H1 (cell line): ENCODE measurements around the gene KCND1. TPM values are rescaled to one million over a fixed set of nuclear protein-coding genes. Genes with fewer than 3 reads are reported as not detected.

Source experiments
- CTCF ChIA-PET: fragments of 300-600 bp; sonication (Branson Sonifier 250); formaldehyde crosslinking; loops from one replicate; lab custom pipeline; 2021; ENCODE audit not compliant: partially characterized antibody; lab: Charles Lee
- POLR2A ChIA-PET: fragments of 300-600 bp; sonication (Branson Sonifier 250); formaldehyde crosslinking; loops from one replicate; lab custom pipeline; 2021; ENCODE audit warnings: inconsistent platforms; ENCODE audit not compliant: partially characterized antibody; lab: Charles Lee
- DNase-seq, 2 experiments: peaks; one replicate each; pipeline versions ENCODE4 v3.0.0 to v3.0.0-alpha.2; 2010 to 2022; ENCODE audit warnings: low spot score in 2 of 2, low read depth in 1 of 2, mixed read lengths in 1 of 2
- FAIRE-seq: peaks from 2 replicates; lab custom pipeline; 2011; peaks lifted over from hg19 to GRCh38; lab: Jason Lieb, UNC
- H2AFZ ChIP-seq: 2 replicates; pipeline ENCODE4 v1.8.1; 2012; ENCODE audit warnings: low read length, inconsistent platforms
- H2AK5ac ChIP-seq: 2 replicates; pipeline ENCODE4 v1.6.1; 2013; ENCODE audit warnings: low read depth, low read length
- H2BK120ac ChIP-seq: replicated peaks from 2 replicates; pipeline ENCODE3; 2013; ENCODE audit warnings: low read depth, low read length, inconsistent platforms
- H2BK12ac ChIP-seq: 2 replicates; pipeline ENCODE4 v1.6.1; 2013; ENCODE audit warnings: low read depth, low read length
- H2BK15ac ChIP-seq: 2 replicates; pipeline ENCODE4 v1.6.1; 2013; ENCODE audit warnings: low read length
- H2BK20ac ChIP-seq: 2 replicates; pipeline ENCODE4 v1.6.1; 2013; ENCODE audit warnings: low read length
- H2BK5ac ChIP-seq: 2 replicates; pipeline ENCODE4 v1.6.1; 2013; ENCODE audit warnings: low read depth, low read length
- H3K14ac ChIP-seq: 2 replicates; pipeline ENCODE4 v1.6.1; 2013; ENCODE audit warnings: inconsistent platforms; ENCODE audit not compliant: insufficient read length
- H3K18ac ChIP-seq: 2 replicates; pipeline ENCODE4 v1.6.1; 2013; ENCODE audit warnings: low read length; ENCODE audit errors: extremely low read depth
- H3K23ac ChIP-seq: 2 replicates; pipeline ENCODE4 v1.6.1; 2013; ENCODE audit warnings: inconsistent platforms; ENCODE audit not compliant: insufficient read length
- H3K23me2 ChIP-seq: 2 replicates; pipeline ENCODE4 v1.6.1; 2013; ENCODE audit warnings: low read depth, low read length
- H3K27ac ChIP-seq: 2 replicates; pipeline ENCODE4 v1.6.1; 2011; ENCODE audit warnings: low read depth, low read length, inconsistent platforms
- H3K27me3 ChIP-seq, 4 experiments: replicated peaks in 1 of 4; 1 replicate in 1 of 4; 2 replicates in 3 of 4; pipeline versions ENCODE4 v1.6.1 to v1.8.1; 2011 to 2013; ENCODE audit warnings: low read length in 3 of 4, mild to moderate bottlenecking in 3 of 4, inconsistent platforms in 2 of 4, mixed read lengths in 2 of 4, moderate library complexity in 1 of 4; ENCODE audit not compliant: control insufficient read depth in 3 of 4, insufficient read depth in 3 of 4; ENCODE audit errors: extremely low read depth in 1 of 4
- H3K36me3 ChIP-seq, 4 experiments: 2 replicates each; pipeline versions ENCODE4 v1.6.1 to v1.8.1; 2011 to 2013; ENCODE audit warnings: mild to moderate bottlenecking in 4 of 4, low read length in 3 of 4, moderate library complexity in 2 of 4, control low read depth in 1 of 4, inconsistent platforms in 1 of 4; ENCODE audit not compliant: insufficient read depth in 4 of 4, control insufficient read depth in 2 of 4
- H3K4ac ChIP-seq: replicated peaks from 2 replicates; pipeline ENCODE3; 2013; ENCODE audit warnings: low read length, low read depth, mixed read lengths, inconsistent platforms; ENCODE audit not compliant: insufficient read length
- H3K4me1 ChIP-seq, 4 experiments: replicated peaks in 1 of 4; 1 replicate in 1 of 4; 2 replicates in 3 of 4; pipeline versions ENCODE4 v1.6.1 to v1.8.1; 2011 to 2013; ENCODE audit warnings: low read length in 3 of 4, inconsistent platforms in 2 of 4, mixed read lengths in 1 of 4; ENCODE audit not compliant: insufficient read depth in 4 of 4, control insufficient read depth in 3 of 4
- H3K4me2 ChIP-seq, 2 experiments: 2 replicates each; pipeline versions ENCODE4 v1.6.1 to v1.8.1; 2011 to 2013; ENCODE audit warnings: low read depth in 2 of 2, low read length in 2 of 2, control low read depth in 1 of 2, inconsistent platforms in 1 of 2, mild to moderate bottlenecking in 1 of 2; ENCODE audit not compliant: insufficient read depth in 1 of 2
- H3K4me3 ChIP-seq, 4 experiments: fragments of 200-600, 300-600 bp in 1 of 4; sonication (generic), shearing (Covaris generic), sonication (Bioruptor Twin) in 1 of 4; 2 replicates each; pipeline versions ENCODE4 v1.5.1 to v1.8.1; 2011 to 2016; ENCODE audit warnings: low read length in 4 of 4, low read depth in 3 of 4, control low read depth in 2 of 4, inconsistent platforms in 2 of 4, mild to moderate bottlenecking in 2 of 4, mixed read lengths in 1 of 4, moderate library complexity in 1 of 4; ENCODE audit not compliant: insufficient read depth in 2 of 4; ENCODE audit errors: extremely low read depth in 1 of 4
- H3K56ac ChIP-seq: replicated peaks from 2 replicates; pipeline ENCODE3; 2013; ENCODE audit warnings: low read depth, mild to moderate bottlenecking, mixed read lengths, low read length, inconsistent platforms; ENCODE audit not compliant: insufficient read length
- H3K79me1 ChIP-seq: 2 replicates; pipeline ENCODE4 v1.6.1; 2013; ENCODE audit warnings: low read depth, low read length, control low read depth
- H3K79me2 ChIP-seq, 2 experiments: 2 replicates each; pipeline versions ENCODE4 v1.6.1 to v1.8.1; 2012 to 2013; ENCODE audit warnings: low read length in 2 of 2, mild to moderate bottlenecking in 2 of 2, inconsistent platforms in 1 of 2; ENCODE audit not compliant: insufficient read depth in 2 of 2, control insufficient read depth in 1 of 2
- H3K9ac ChIP-seq, 4 experiments: replicated peaks in 1 of 4; 1 replicate in 1 of 4; 2 replicates in 3 of 4; pipeline versions ENCODE4 v1.6.1 to v1.8.1; 2011 to 2013; ENCODE audit warnings: low read depth in 3 of 4, low read length in 3 of 4, control low read depth in 2 of 4, mild to moderate bottlenecking in 2 of 4, moderate library complexity in 2 of 4, inconsistent platforms in 1 of 4; ENCODE audit errors: extremely low read depth in 1 of 4
- H3K9me3 ChIP-seq, 2 experiments: 2 replicates each; pipeline versions ENCODE4 v1.6.1 to v1.8.1; 2012 to 2013; ENCODE audit warnings: mild to moderate bottlenecking in 2 of 2, moderate library complexity in 2 of 2, control low read depth in 1 of 2, inconsistent platforms in 1 of 2, low read depth in 1 of 2, low read length in 1 of 2, mixed read lengths in 1 of 2; ENCODE audit not compliant: insufficient read depth in 2 of 2
- H4K20me1 ChIP-seq, 2 experiments: replicated peaks in 1 of 2; 2 replicates each; pipeline versions ENCODE3 to v1.8.1; 2011 to 2013; ENCODE audit warnings: inconsistent platforms in 2 of 2, low read length in 2 of 2, mild to moderate bottlenecking in 1 of 2; ENCODE audit not compliant: insufficient read depth in 2 of 2, control insufficient read depth in 1 of 2
- H4K5ac ChIP-seq: 2 replicates; pipeline ENCODE4 v1.6.1; 2013; ENCODE audit warnings: low read length, low read depth, mixed read lengths, inconsistent platforms; ENCODE audit not compliant: insufficient read length
- H4K8ac ChIP-seq: 2 replicates; pipeline ENCODE4 v1.8.0; 2013; ENCODE audit warnings: mild to moderate bottlenecking, moderate library complexity, low read length, inconsistent platforms; ENCODE audit not compliant: insufficient read depth; ENCODE audit errors: extremely low read depth
- H4K91ac ChIP-seq: replicated peaks from 2 replicates; pipeline ENCODE3; 2013; ENCODE audit warnings: low read length, mixed read lengths, inconsistent platforms; ENCODE audit not compliant: insufficient read length
- BCL11A ChIP-seq, 2 experiments: IDR thresholded peaks; one replicate each; pipeline ENCODE4 v1.6.1; 2011; ENCODE audit warnings: low read depth in 2 of 2, low read length in 2 of 2, mild to moderate bottlenecking in 2 of 2
- BRCA1 ChIP-seq: IDR thresholded peaks from 2 replicates; pipeline ENCODE4 v1.6.1; 2012; ENCODE audit warnings: low read depth, low read length, improper control_type of control experiment
- CREB1 ChIP-seq: IDR thresholded peaks from 2 replicates; pipeline ENCODE4 v1.6.1; 2012; ENCODE audit warnings: inconsistent platforms
- CTBP2 ChIP-seq: IDR thresholded peaks from 2 replicates; pipeline ENCODE4 v1.7.0; 2011; ENCODE audit warnings: borderline replicate concordance, mild to moderate bottlenecking, moderate library complexity, mixed read lengths, low read length; ENCODE audit not compliant: insufficient read depth, insufficient read length
- EGR1 ChIP-seq: IDR thresholded peaks from 2 replicates; pipeline ENCODE4 v1.6.1; 2011; ENCODE audit warnings: low read depth, low read length, borderline replicate concordance
- FOSL1 ChIP-seq: IDR thresholded peaks from 2 replicates; pipeline ENCODE4 v1.6.1; 2011; ENCODE audit warnings: mild to moderate bottlenecking, low read depth, low read length, moderate library complexity; ENCODE audit not compliant: insufficient read depth
- GABPA ChIP-seq: IDR thresholded peaks from 2 replicates; pipeline ENCODE4 v1.6.1; 2011; ENCODE audit warnings: mild to moderate bottlenecking, low read length, moderate library complexity, borderline replicate concordance; ENCODE audit not compliant: insufficient read depth
- KDM4A ChIP-seq: IDR thresholded peaks from one replicate; pipeline ENCODE4 v1.7.1; 2012; ENCODE audit warnings: low read depth, mild to moderate bottlenecking, moderate library complexity, low read length, inconsistent platforms; ENCODE audit not compliant: severe bottlenecking
- NANOG ChIP-seq: IDR thresholded peaks from 2 replicates; pipeline ENCODE4 v1.6.1; 2011; ENCODE audit warnings: low read length, low read depth, mild to moderate bottlenecking, inconsistent platforms; ENCODE audit not compliant: insufficient read depth, poor library complexity, severe bottlenecking
- POLR2AphosphoS5 ChIP-seq: IDR thresholded peaks from 2 replicates; pipeline ENCODE4 v1.6.1; 2011; ENCODE audit warnings: low read depth, low read length
- RFX5 ChIP-seq: IDR thresholded peaks from 2 replicates; pipeline ENCODE4 v1.6.1; 2011; ENCODE audit warnings: low read depth, low read length, improper control_type of control experiment, borderline replicate concordance
- SP2 ChIP-seq: IDR thresholded peaks from 2 replicates; pipeline ENCODE4 v1.6.1; 2012; ENCODE audit warnings: mild to moderate bottlenecking, low read length, inconsistent platforms
- SRF ChIP-seq: IDR thresholded peaks from 2 replicates; pipeline ENCODE4 v1.6.1; 2011; ENCODE audit warnings: mild to moderate bottlenecking, low read depth, low read length, moderate library complexity
- TCF12 ChIP-seq: IDR thresholded peaks from 2 replicates; pipeline ENCODE4 v1.6.1; 2011; ENCODE audit warnings: low read depth, mild to moderate bottlenecking, low read length
- WGBS, 2 experiments: shearing (Covaris generic) in 1 of 2; methylation state at CpG; one replicate each; pipeline versions ENCODE4 v1.1.6 to v1.1.7; 2013 to 2015; ENCODE audit warnings: low lambda C conversion rate in 2 of 2, mixed read lengths in 2 of 2, inconsistent platforms in 1 of 2, low coverage in 1 of 2, missing lambda C conversion rate in 1 of 2; ENCODE audit not compliant: insufficient replicate concordance in 2 of 2, insufficient coverage in 1 of 2, insufficient read length in 1 of 2; ENCODE audit errors: extremely low coverage in 1 of 2, missing lambda C conversion rate in 1 of 2; 5-methylcytosine and 5-hydroxymethylcytosine counted together
- polyA plus RNA-seq, 7 experiments: library from polyadenylated mRNA; depleted of rRNA in 3 of 7; stranded (reverse) in 5 of 7; unstranded in 2 of 7; fragments of >200 nt in 5 of 7; fragments of 200-250 nt in 2 of 7; gene quantifications; 1 replicate in 5 of 7; 2 replicates in 1 of 7; 4 replicates in 1 of 7; pipeline versions ENCODE4 v1.2.1 to v1.2.3, GENCODE V29; 2011 to 2013; ENCODE audit warnings: missing spikeins in 2 of 7, mixed read lengths in 2 of 7
- total RNA-seq: library from RNA; stranded (reverse); fragmentation: NEBNext Ultra II Directional; extraction: Animal tissue kit (Norgen Biotek cat#: 25700); gene quantifications from 2 replicates; pipeline ENCODE4 v1.2.1, GENCODE V29; 2021
- TF ChIP-seq, protein P1 (sequence below): IDR thresholded peaks from 2 replicates; pipeline ENCODE4 v1.6.1; 2012; ENCODE audit warnings: inconsistent platforms

Gene KCND1
- total and polyA plus RNA-seq, 2 of the 8 experiments (the other 6 are each of a cell fraction or from before 2014, with no cell fraction given): 3.1 to 6.8 TPM

DNA sequence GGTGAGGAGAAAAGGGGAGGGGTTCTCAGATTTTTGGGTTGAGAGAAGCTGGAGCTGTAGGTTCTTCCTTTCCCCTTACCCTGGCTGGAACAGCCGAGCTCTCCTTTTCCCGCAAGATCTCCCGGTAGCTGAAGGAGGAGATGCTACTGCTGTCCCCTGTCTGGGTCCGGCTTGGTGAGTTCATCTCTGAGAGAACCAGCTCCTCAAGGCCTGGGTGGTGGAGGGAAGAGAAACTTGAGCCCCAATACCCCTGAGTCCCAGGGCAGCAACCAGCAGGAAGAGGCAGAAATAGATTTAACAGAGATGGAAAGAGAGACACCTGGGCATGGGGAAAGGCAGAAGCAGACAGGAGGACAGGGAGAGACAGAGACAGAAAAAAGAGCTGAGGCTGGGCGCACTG lies 6.6 kb upstream of the KCND1 start:
- Histone ChIP-seq H2AFZ (no peak overlapping the region), H2AK5ac (no peak overlapping the region), H3K23me2 (no peaks in the 10 kb centered on the region; the same call in 1 of the 2 replicates), H2BK15ac (no peak overlapping the region), H3K56ac (no peak overlapping the region), H2BK5ac (no peak overlapping the region), H3K36me3 (peaks cover 4 to 56% (median 34%) of the 10 kb centered on the region in 4 experiments; a peak in 6 of 8 replicates), H2BK12ac (no peak overlapping the region), H3K9ac (no peak overlapping the region), H2BK120ac (no peak overlapping the region), H3K27ac (no peak overlapping the region), H4K91ac (no peak overlapping the region), H3K9me3 (no peaks in the 10 kb centered on the region), H3K4ac (no peak overlapping the region), H3K4me2 (no peak overlapping the region), H4K5ac (no peak overlapping the region), H4K8ac (no peak overlapping the region), H2BK20ac (no peak overlapping the region), H3K23ac (no peak overlapping the region), H3K79me1 (no peaks in the 10 kb centered on the region), H3K4me3 (no peak overlapping the region), H3K14ac (no peak overlapping the region), H3K4me1 (no peaks in the 10 kb centered on the region), H4K20me1 (peaks cover 0 to 6% of the 10 kb centered on the region in 2 experiments), H3K18ac (no peak overlapping the region), H3K27me3 (no peaks in the 10 kb centered on the region), H3K79me2 (no peaks in the 10 kb centered on the region)
- no CpG with 5 or more reads among the region's 5 CpGs for WGBS, 2 experiments
- FAIRE-seq: no peak
- no peak for DNase-seq
- ChIA-PET CTCF (no interaction called here), POLR2A (interaction anchor here (1.2 kb wide), 1 partner anchor 21 kb away, joined by 3 read pairs; no protein-coding TSS in a partner anchor)
- TF ChIP-seq TCF12 (no peak), POLR2AphosphoS5 (no peak), BCL11A (IDR thresholded peaks at IDR 0.05; ENCODE audit: low read depth in 2 of 2, low read length in 2 of 2) (no peak), KDM4A (no peak), GABPA (no peak), EGR1 (no peak), BRCA1 (no peak), FOSL1 (no peak), NANOG (no peak), SP2 (no peak), CTBP2 (no peak), SRF (no peak), CREB1 (no peak), RFX5 (no peak)
- TF ChIP-seq, protein P1, sequence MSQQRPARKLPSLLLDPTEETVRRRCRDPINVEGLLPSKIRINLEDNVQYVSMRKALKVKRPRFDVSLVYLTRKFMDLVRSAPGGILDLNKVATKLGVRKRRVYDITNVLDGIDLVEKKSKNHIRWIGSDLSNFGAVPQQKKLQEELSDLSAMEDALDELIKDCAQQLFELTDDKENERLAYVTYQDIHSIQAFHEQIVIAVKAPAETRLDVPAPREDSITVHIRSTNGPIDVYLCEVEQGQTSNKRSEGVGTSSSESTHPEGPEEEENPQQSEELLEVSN: no peak
